ENCODE measurements around the gene CTNNA3.
"Not testable (repeated sequence)": the region's sequence is repeated elsewhere in the genome, so short reads cannot be mapped to it uniquely, and the experiment has no call there.

Gene CTNNA3

GRCh38 chr10:67386841-67387533 is 309.0 kb downstream of the CTNNA3 start:
- in situ Hi-C loops (cut with HindIII; ENCODE audit: low sequenced_read_pairs), result not testable (repeated sequence)

- in situ Hi-C loops (cut with HindIII; ENCODE audit: low sequenced_read_pairs), result no loop called here
Observed at GRCh38 chr10:67386260-67386659, 309.7 kb downstream of the CTNNA3 start.

GRCh38 chr10:67385566-67385965 is 310.4 kb downstream of the CTNNA3 start:
- in situ Hi-C loops (cut with HindIII; ENCODE audit: low sequenced_read_pairs), result no loop called here

GRCh38 chr10:67385089-67385488 is 310.9 kb downstream of the CTNNA3 start:
- in situ Hi-C loops (cut with HindIII; ENCODE audit: low sequenced_read_pairs), result no loop called here

DNA sequence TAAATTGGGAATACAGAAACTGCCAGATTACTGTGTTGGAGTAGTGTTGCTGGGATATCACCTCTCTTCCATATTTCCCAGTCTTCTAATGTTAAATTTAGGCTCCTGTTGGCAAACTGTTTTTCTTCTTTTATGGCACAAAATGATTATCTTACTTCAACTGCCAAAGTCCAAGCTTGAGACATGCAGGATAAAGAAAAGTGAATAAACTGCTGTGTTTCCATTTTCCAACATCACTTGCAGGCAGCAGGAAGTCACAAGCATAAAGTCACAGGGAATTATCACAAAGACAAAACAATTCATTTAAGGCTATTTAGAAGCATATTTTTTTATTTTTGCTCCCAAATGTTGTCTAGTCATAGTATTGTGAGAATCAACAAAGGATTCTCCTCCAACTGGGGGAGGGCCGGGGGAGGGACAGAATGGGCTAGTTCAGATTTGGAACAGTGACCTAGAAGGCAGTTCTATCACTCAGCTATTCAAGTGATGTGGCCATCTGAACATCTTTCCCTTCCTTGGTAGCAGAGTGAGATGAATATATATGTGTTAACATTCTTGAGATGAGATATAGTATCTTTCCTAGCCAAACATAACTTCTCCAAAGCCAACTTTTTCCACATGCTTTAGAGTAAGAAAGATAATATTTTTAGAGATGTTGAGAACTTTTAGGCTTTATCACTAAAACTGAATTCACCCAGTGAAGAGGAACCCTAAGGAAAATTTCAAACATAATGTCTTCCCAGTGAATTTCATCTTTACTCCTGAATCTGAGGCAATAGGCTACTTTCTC is 364.7 kb downstream of the CTNNA3 start:
- in situ Hi-C loops (cut with HindIII; ENCODE audit: low sequenced_read_pairs), result no loop called here

DNA sequence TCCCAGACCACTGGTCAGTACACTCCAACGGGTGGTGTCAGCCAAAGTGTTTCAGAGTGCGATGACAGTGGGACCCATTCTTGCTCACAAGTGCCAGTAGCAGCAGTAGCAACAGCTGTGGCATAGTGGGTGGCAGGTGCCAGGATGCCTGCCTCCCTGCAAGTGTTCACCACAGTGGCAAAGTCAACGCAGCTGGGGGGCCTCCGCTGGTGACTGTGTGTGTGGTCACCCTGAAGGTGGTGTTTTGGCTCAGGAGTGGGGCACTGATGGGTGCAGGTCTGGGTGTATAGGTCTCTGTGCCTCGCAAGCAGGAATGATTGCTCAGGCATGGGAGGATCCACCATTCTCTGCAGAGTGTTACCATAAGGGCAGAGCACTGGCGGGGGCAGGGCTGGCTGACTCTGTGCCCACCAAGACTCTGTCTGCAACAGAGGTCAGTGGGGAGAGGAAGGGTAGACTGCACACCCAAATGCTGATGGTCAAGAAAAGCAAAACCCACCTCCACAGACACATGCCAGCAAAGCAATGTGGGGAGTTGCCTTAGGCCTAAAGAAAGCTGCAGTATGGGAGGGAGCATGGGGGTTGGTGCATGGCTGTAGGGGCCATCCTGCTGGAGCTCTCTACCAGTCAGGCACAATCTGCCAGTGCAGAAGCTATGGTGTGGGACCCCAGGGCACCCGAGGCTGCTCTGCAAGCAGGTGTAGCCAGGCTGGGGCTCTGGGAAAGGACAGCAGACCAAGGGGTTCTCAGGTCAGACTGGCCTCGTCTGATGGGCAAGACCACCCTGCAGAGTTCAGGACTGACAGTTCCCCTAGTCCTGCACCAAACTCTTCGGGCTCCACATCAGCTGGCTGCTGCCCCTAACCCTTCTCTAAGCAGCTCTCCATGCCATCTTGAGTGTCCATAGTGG is 368.1 kb downstream of the CTNNA3 start:
- in situ Hi-C loops (cut with HindIII; ENCODE audit: low sequenced_read_pairs), result no loop called here

GRCh38 chr10:67319976-67320375 is 376.0 kb downstream of the CTNNA3 start:
- in situ Hi-C loops (cut with HindIII; ENCODE audit: low sequenced_read_pairs), result no loop called here

- in situ Hi-C loops (cut with HindIII; ENCODE audit: low sequenced_read_pairs), result no loop called here
Observed at GRCh38 chr10:67308912-67309311, 387.1 kb downstream of the CTNNA3 start.

DNA sequence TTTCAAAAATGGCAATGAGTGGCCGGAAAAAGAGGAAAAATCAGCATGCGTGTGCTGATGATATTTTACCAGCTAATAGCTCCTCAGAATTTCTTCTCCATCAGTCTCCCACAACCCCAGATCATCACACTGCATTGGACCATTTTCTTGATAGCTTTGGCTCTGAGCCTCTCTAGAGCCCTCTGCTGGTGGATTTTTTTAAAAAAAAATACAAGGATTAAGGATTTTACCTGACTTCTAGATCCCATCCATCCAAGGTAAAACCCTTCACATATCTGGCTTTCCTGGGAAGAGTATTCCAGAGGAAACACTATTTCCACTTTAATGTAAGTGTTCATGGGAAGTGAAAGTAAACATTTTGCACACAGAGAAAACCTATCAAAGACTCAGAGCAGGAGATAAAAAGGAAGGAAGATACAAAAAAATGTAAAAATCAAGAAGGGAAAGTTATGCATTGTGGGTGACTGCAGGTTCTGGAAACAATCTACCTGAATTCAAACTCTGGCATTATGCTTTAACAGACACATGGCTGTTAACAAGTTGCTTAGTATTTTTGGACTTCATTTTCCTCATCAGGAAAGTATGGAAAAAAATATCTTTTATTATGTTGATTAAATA is 389.3 kb downstream of the CTNNA3 start:
- in situ Hi-C loops (cut with HindIII; ENCODE audit: low sequenced_read_pairs), result no loop called here

- in situ Hi-C loops (cut with HindIII; ENCODE audit: low sequenced_read_pairs), result no loop called here
Observed at GRCh38 chr10:67302701-67303100, 393.3 kb downstream of the CTNNA3 start.

DNA sequence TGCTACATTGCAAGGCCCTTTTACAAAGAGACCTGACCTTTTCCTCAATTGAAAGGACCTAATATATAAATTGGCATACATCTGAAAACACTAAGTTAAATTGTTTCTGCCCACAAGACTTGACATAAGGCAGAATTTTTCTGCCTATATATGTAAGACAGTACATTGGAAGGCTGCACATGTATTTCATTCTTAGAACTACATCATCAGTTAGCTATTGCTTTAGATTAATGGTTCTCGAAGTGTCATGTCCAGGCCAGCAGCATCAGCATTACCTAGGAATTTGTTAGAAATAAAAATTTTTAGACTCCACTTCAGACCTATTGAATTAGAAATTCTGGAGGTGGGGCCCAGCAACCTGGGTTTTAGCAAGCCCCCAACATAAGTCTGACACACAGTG is 396.2 kb downstream of the CTNNA3 start:
- in situ Hi-C loops (cut with HindIII; ENCODE audit: low sequenced_read_pairs), result no loop called here

- in situ Hi-C loops (cut with HindIII; ENCODE audit: low sequenced_read_pairs), result no loop called here
Observed at GRCh38 chr10:67297637-67298181, 398.3 kb downstream of the CTNNA3 start.

GRCh38 chr10:67296926-67297325 is 399.1 kb downstream of the CTNNA3 start:
- in situ Hi-C loops (cut with HindIII; ENCODE audit: low sequenced_read_pairs), result no loop called here

- in situ Hi-C loops (cut with HindIII; ENCODE audit: low sequenced_read_pairs), result no loop called here
Observed at GRCh38 chr10:67288688-67289410, 407.1 kb downstream of the CTNNA3 start.

DNA sequence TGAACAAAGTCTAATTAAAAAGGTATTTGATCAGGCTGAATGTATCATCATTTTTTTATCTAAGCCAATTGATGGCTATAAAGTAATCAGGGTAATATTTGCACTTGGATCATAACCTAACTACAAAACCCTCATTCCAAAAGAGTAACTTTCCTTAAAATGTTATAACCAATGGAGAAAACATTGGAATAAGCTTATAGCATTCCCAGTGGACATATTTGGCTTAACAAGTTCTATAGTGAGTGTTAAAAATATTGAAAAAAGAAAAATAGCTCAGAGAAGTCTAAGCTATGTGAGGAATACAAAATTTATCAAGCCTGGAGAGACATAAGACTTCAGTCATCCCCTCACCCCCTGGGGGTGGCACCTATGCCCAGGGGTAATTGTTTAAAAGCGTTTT is 411.4 kb downstream of the CTNNA3 start:
- in situ Hi-C loops (cut with HindIII; ENCODE audit: low sequenced_read_pairs), result no loop called here

DNA sequence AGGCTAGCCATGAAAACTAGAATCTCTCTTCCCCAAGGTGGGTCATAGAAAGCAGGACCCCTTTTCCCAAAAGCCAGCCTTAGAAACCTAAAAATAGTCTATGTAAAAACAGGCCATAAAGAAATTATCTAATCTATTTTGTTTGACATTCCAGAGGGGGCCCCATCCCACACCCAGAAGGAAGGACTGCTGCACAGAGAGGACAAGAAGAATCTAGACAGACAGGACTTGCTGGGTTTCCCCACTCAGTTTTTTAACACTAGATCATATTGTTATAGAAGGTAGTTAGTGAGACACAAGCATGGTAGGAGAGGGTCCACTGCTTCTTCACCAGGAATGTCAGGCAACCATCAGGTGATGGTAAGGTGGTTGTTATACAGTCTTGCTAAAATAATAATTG is 413.1 kb downstream of the CTNNA3 start:
- in situ Hi-C loops (cut with HindIII; ENCODE audit: low sequenced_read_pairs), result no loop called here

GRCh38 chr10:67280405-67280804 is 415.6 kb downstream of the CTNNA3 start:
- in situ Hi-C loops (cut with HindIII; ENCODE audit: low sequenced_read_pairs), result no loop called here

GRCh38 chr10:67277402-67277801 is 418.6 kb downstream of the CTNNA3 start:
- in situ Hi-C loops (cut with HindIII; ENCODE audit: low sequenced_read_pairs), result no loop called here

DNA sequence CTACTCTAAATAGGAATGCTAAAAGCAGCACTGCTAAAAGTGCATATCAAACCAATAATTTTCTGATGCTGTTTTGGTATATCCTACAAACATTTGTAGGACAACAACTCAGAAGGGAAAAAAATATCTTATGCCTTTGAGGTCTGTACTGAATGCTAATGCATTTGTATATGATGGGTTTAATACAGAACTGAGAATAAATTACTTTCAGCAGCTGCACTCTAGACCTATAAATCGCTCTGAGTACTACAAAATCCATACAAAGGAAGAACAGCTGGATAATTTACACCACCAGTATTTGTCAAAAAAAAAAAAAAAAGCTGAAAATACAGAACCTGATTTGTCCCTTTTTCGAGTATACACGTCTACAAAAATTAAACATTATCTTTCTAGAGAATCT is 426.2 kb downstream of the CTNNA3 start:
- in situ Hi-C loops (cut with HindIII; ENCODE audit: low sequenced_read_pairs), result no loop called here

- in situ Hi-C loops (cut with HindIII; ENCODE audit: low sequenced_read_pairs), result no loop called here
Observed at GRCh38 chr10:67268146-67268545, 427.8 kb downstream of the CTNNA3 start.
